GM12865 (cell line): ENCODE results near the gene MOGAT3.

Experiments used
- DNase-seq: peaks from one replicate; pipeline ENCODE4 v3.0.0; 2010; ENCODE audit warnings: low read depth
- H3K4me3 ChIP-seq: 2 replicates; pipeline ENCODE4 v1.5.1; 2011; ENCODE audit warnings: mild to moderate bottlenecking, low read depth, low read length, control low read depth
- CTCF ChIP-seq: IDR thresholded peaks from 2 replicates; pipeline ENCODE4 v1.5.1; 2011; ENCODE audit warnings: low read length, control low read depth, low read depth, inconsistent platforms; ENCODE audit not compliant: insufficient read depth; ENCODE audit errors: missing control alignments

The MOGAT3 gene

GRCh38 chr7:101200862-101201599, at the start of gene MOGAT3:
TSS of gene MOGAT3 (minus strand) at chr7:101201036. CDS start at chr7:101200854, 182 bp downstream.
- no peak for DNase-seq
- H3K4me3 ChIP-seq = no peak within 1 kb of the TSS
- no peak for TF ChIP-seq CTCF

DNA sequence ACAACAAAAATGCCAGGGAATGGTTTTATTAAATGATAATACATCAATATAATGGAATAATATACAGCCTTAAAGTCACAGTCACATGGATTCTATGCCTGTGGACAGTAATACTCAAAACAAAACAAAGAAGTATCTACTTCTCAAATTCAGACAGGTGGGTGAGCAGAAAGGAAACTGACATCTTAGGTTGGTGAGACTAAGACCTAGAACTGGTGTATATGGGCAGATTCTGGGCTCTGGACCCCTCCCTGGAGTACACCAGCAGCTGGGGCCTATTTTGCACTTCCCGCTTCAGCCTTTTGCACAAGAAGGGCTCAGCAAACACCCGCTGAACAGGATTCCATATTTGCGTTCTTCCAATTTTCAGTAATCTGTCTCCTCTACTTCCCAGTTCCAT, 49.5 kb upstream of the MOGAT3 start:
- no peak for TF ChIP-seq CTCF
- peak overlapping the region; percentile 20; the same call in 1 of the 2 replicates for H3K4me3 ChIP-seq
- peak; percentile 77 for DNase-seq

- no peak overlapping the region for H3K4me3 ChIP-seq
- TF ChIP-seq CTCF = no peak
- DNase-seq = no peak
Observed at GRCh38 chr7:101248276-101248675, 47.4 kb upstream of the MOGAT3 start.

- no peak for DNase-seq
- peak overlapping the region; percentile 94 for H3K4me3 ChIP-seq
- TF ChIP-seq CTCF = no peak
Observed at GRCh38 chr7:101245147-101245668, 44.4 kb upstream of the MOGAT3 start.

DNA sequence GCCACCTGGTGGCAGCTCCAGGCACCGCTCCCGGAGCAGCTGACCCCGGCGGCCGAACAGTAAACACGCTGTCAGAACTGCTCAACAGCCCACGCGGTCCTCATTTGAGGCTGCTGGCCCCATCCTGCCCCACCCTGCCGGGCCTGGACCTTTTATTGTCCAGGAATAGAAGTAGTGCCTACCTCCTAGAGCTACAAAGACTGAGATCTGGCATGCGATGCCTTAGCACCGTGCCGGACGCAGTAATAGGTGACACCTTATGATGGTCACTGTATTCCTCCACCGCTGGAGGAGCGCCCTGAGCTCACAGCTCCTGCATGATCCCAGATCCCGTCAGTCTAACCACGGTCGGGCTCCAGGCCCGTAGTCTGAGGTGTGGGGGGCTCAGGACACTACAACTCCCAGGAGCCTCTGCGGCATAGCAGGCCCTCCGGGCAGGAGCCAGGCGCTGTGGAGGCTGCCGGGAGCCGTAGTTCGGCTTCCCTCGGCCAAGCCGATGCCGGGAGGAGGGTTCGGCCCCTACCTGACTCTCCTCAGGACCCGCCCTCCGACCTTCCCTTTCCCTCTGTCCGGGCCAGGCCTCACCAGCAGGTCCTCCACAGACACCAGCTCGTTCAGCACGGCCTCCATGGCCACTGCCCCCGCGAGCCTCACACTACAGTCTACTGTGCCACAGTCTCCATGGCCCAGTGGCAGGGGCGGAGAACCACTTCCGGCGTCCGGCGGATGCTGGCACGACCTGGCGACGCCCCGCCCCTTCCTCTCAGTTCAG, 43.7 kb upstream of the MOGAT3 start, which contains the start of gene FIS1:
TSS of gene FIS1 (minus strand) at position 707 of the 772 bp plus-strand sequence. CDS start at position 630, 77 bp downstream.
- peak; percentile 95 for DNase-seq
- TF ChIP-seq CTCF = peak; percentile 90
- H3K4me3 ChIP-seq = peak within 1 kb of the TSS; percentile 94

DNA sequence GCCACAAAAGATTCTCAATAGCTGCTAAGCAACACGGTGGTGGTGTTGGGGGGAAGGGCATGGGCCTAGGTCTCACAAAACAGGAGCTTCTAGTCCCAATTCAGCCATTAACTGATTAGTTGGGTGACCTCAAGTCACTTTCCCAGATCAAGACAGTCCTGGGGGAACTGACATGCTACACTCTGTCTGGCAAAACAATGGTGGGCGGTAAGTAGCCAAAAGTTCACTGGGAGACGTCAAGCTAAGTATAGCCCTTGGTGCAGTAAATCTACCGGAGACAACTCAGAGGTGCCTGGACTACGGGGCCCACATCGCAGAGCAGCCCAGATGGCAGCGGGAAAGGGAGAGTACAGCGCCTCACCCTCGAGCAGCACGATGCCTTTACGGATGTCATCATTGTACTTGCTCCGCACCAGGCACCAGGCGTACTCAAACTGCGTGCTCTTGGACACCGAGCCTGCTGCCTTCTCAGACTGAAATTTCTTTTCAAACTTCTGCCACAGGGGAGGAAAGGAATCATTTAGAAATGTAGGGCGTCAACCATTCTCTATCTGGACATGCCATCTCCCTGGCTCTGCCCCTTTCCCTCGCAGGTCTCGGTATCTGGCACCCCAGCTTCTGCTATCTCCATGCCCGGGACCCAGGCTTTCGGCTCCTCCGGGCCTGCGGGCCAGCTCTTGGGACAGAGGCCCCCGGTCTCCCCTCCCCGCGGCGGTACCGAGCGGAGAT, 43.0 kb upstream of the MOGAT3 start:
- H3K4me3 ChIP-seq = peak overlapping the region; percentile 94
- DNase-seq = no peak
- no peak for TF ChIP-seq CTCF
